HG03565 (cell line): ENCODE measurements around the gene HIRA.
"Not testable (repeated sequence)": the region's sequence is repeated elsewhere in the genome, so short reads cannot be mapped to it uniquely, and the experiment has no call there.

Experiments used
- ATAC-seq: cut with Tn5 transposase; IDR thresholded peaks from one replicate; pipeline ENCODE4 v1.9.1; 2021; ENCODE audit warnings: mild to moderate bottlenecking, moderate library complexity; ENCODE audit not compliant: unreplicated experiment

HIRA gene

DNA sequence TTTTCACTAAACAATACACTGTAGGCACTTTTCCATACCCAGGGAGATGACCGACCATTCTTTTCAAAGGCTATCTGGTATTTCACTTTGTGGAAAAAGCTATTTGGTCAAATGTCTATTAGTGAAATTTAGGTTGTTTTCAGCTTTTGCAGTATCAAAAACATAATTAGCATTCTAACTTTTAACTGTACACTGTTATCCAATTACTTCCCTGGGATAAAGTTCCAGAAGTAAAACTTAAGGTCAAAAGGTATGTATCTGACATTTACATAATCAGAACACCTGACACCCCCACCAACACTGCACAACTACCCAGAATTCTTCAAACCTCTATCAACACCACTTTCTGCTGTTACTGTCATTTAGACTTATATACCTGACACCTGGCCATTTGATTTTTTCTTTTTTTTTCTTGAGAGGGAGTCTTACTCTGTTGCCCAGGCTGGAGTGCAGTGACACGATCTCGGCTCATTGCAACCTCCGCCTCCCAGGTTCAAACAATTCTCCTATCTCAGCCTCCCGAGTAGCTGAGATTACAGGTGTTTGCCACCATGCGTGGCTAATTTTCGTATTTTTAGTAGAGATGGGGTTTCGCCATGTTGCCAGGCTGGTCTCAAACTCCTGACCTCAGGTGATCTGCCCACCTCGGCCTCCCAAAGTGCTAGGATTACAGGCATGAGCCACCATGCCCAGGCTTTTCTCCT is 13.9 kb upstream of the HIRA start:
- not testable (repeated sequence) for ATAC-seq

DNA sequence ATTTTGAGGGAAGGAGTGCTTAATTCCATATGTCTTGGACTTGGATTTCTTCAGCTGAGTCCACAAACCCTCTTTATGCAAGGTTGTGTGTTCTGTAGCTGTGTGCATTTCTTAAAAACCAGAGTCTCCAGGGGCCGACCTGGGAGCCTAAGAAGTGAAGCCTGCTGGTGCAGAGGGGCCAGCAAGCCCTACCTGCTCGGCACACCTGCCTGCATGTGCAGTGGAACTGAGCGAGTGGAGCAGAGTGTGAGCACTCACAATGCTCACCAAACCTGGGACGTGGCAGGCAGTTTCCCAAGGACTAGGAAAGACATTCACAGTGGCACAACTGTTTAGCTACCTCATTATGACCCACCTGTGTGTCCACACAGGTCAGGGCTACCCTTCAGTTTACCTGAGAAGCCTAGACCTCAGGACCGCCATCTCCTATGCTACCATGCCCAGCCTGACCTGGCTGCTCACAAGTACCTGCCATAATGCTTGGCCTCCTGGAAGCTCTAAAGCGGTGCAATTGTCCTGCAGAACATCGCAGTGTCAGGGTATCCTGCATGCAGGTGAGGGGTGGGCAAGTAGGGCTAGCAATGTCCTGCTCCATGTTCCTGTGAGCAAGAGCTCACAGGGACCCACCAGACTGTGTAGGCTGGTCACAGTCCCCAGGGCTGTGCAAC is 12.1 kb upstream of the HIRA start:
- no peak for ATAC-seq

DNA sequence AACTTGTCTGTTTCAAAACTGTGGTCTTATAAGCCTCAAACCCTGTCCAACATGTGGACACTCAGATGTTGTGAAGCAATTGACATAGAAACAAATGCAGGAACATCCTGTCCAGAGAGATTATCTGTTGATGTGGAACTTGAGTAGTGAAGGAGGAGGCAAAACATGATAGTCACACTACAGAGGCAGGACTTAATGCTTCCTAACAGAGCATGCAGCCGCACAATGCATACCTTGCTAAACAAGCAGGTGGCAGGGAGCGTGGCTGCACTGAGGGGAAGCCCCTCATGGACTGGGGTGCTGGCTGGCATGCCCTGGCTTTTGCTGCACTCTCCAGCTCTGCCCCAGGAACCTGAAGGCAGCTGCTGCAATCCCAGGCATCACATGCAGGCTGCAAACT is 10.6 kb upstream of the HIRA start:
- no peak for ATAC-seq

DNA sequence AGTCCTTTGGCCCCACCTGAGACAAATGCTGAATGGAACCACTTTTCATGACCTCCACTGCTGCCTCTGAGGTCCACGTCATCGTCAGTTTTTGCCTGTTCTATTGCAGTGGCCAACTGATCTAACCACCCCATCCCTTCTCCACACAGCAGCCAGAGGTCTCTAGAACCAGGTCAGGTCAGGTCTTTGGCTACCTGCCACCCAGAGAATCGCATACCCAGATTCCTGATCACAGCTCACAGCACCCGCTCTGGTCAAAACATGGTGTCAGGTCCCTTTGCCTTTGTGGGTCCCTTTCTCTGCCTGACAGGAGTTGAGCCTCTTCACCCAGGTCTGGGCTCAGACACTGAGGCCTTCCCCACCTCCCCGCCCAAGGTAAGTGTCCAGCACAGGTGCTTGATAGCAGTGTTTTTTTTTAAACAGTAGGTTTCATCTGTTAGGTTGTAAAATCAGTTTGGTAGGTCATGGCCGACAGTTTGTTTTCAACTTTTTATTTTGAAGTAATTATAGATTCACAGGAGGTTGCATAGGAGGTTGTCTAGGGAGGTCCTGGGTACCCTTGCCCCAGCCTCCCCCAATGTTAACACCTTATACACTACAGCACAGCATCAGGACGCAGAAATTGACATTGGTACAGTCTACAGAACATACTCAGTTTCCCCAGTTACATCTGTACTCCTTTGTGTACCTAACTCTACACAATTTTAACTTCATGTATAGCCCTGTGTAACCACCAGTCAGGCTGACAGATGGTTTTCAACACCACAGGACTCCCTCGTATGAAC is 9.1 kb upstream of the HIRA start:
- no peak for ATAC-seq

DNA sequence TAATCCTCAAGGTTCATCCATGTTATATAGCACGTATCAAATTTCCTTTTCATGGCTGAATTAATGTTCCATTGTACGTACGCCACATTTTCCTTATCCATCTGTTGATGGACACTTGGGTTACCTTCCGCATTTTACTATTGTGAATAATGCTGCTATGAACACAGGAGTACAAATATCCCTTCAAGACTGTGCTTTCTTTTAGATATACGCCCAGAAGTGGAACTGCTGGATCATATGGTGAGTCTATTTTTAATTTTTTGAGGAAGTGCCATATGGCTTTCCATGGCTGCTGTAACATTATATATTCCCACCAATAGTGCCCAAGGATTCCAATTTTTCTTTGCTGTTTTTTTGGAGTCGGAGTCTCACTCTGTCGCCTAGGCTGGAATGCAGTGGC is 6.8 kb upstream of the HIRA start:
- no peak for ATAC-seq

DNA sequence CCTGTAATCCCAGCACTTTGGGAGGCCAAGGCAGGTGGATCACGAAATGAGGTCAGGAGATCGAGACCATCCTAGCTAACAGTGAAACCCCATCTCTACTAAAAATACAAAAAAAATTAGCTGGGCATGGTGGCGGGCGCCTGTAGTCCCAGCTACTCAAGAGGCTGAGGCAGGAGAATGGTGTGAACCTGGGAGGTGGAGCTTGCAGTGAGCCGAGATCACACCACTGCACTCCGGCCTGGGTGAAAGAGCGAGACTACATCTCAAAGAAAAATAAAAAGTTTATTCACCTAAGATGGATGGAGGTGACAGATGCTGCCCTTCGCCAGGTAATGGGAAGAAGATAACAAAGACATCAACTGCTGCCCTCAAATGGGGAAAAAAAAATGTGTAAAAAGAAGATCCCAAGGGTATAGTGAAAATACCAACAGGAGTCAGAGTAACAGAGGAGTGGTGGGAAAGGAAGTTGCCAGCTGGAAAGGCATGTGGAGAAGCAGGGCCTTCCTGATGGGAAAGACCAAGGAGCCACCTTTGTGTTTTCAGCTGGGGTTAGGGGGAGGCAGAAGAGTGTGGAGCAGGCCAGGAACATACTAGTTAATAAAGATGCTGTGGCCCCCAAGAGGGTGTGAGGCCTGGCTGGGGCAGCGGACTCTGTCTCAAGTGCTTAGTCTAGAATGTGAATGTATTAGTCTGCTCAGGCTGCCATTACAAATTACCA is 5.1 kb upstream of the HIRA start:
- ATAC-seq = not testable (repeated sequence)

DNA sequence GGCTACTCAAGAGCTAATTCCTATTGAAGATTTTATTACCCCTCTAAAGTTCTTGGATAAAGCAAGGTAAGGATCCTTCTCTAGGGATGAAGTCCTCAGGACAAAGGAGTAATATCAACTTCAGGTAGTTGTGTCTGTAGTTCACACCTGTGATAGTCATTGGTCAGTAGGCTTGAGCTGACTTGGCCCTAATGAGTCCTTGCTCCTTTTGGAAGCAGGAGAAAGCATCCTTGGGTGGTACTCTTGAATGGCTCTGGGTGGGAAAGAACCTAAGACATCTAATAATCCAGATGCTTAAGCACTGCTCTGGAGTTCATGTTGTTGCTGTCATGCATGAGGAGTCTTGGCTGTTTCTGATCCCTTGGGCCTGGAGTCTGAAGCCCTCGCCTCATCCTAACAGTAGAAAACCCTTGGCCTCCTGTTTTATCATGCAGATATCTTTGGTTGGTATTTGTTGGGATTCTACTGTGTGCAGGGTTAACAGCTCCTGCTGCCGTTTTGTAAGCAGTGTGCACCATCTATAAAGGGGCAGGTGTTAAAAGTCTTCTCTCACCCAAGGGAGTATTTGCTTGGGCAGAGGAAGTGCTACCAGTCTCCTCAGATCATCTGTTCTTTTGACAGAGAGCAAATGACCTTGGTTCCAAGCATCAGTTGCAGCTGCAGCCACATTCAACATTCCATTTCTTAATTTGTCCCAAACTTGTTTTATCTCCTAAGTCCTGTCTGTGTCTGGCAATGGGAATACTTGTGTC is 3.5 kb upstream of the HIRA start:
- ATAC-seq = no peak

DNA sequence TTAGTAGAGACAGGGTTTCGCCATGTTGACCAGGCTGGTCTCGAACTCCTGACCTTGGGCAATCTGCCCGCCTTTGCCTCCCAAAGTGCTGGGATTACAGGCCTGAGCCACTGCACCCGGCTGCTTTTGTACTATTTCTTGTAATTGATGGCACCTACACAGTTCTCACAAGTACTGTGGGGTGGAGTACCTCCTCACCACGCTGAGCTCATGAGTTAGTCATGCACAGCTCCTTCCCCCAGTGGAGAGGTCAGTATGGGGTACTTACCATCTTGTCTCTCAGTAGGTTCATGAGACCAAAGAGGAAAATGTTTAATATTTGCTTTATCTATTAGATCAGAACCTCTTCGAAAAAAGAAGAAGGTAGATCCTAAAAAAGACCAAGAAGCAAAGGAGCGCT is 2.9 kb upstream of the HIRA start:
- ATAC-seq = no peak

DNA sequence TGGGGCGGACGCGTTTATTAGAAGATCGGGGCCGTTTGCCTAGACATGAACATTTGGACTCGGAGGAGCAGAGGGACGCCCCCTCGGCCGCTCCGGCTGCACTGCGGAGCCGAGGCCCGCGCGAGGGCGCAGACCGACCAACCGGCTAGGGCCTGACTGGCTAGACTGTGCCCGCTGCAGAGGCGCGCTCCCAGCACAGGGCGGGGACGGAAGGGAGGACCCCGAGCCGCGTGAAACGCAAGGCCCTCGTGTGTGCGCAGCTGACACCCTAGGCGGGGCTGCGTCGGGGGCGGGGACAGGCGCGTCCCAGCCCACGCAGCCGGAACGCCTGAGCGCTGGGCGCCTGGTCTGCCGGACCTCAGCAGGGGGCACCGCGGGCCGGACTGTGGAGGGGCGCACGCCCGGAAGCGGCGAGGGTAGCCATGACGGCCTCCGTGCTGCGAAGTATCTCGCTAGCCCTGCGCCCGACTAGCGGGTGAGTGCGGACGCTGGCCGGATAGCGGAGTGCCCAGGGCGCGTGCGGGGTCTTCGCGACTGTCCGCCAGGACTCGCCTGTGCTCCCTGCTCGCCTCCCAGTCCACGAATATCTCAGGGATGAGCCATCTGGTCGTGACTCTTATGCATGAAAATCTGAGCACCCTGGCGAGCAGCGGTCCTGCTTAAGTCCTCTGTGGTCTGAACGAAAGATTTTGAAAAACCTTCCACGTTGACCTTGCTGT is 759 bp upstream of the HIRA start, which contains the start of gene MRPL40:
Gene MRPL40, plus strand, starts transcription at position 413 of the 719 bp plus-strand sequence. Its CDS starts 10 bp downstream, at position 423.
- peak; percentile 59 for ATAC-seq

DNA sequence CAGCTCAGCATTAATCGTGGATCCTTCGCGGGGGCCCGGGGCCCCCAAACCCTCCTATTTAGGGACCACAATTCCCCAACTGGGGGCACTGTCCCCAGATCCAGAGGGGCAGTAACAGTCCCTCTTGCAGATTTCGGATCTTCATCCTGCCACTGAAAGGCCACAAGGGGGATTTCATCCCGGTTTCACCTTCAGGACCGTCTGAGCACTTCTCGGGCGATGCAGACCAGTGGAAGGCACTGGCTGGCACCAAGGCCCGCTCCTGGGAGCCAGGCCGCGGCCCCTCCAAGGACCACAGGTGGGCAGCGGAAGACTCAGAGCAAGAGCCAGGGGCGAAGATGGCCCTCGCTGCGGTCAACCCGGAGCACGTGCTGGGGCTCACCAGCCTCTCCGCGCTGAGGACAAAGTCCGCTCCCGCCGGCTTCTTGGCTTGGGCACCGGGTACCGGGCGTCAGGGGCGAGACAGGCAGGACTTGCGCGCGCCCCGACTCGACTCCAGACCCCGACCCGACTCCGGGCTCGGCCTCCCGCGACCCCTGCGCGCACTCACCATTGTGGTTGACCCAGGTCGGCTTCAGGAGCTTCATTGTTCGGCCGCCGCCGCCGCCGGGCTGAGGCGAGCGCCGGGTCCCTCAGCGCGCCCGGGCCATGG is 517 bp downstream of the HIRA start:
- no peak for ATAC-seq

DNA sequence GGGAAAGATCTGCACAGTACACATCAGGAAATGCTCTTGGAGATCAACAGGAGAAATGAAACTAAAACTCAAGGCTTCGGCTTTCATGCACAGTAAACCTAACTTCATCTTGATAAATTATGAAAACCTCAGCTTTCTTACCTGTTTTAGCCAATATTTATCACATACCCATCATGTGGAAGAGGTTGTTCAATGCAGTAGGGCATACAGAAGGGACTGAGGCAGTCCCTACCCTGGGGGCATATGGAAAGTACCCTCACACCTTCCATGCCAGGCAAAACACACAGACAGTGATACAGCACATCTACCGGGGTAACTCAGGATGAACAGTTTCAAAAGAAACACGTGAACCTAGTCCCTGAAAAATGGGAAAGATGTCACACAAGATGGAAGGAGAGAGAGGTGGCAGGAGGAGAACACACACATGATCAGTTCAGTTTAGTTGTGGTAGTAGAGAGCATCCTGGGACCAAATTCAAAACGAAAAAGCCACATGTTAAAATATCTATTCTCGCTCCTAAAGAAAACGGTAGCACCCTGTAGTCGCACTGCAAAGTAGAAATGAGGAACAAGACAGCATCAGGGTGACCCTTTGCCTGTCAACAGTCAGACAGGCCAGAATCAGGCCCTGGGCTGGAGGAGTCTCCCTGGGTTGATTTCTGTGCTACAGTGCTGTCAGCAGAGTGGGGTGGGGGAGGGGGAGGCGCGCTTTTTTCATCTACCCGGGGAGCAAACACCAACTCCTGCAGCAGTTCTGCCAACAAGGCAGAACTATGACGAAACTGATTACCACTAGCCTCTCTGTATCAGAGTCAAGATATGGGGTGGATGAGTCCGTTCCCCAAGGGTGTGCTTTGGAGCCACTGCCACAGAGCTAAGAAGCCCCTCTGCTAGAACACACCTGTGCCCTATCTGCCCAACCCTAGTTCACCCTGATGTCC is 1.3 kb downstream of the HIRA start:
- ATAC-seq = no peak

DNA sequence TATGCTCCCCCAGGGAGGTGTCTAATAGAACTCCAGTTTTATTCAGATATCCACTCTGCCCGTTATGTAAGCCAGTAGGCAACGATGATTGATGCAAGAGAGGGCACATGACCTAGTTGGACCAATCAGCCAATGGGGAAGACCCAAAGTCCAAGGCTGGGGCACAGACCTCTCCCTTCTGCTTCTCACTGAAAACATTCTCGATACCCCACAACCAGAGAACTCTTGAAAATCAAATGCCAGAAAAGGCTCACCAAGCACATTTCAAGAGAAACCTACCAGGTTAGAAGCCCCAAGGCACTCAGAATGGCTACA is 7.4 kb downstream of the HIRA start:
- no peak for ATAC-seq

DNA sequence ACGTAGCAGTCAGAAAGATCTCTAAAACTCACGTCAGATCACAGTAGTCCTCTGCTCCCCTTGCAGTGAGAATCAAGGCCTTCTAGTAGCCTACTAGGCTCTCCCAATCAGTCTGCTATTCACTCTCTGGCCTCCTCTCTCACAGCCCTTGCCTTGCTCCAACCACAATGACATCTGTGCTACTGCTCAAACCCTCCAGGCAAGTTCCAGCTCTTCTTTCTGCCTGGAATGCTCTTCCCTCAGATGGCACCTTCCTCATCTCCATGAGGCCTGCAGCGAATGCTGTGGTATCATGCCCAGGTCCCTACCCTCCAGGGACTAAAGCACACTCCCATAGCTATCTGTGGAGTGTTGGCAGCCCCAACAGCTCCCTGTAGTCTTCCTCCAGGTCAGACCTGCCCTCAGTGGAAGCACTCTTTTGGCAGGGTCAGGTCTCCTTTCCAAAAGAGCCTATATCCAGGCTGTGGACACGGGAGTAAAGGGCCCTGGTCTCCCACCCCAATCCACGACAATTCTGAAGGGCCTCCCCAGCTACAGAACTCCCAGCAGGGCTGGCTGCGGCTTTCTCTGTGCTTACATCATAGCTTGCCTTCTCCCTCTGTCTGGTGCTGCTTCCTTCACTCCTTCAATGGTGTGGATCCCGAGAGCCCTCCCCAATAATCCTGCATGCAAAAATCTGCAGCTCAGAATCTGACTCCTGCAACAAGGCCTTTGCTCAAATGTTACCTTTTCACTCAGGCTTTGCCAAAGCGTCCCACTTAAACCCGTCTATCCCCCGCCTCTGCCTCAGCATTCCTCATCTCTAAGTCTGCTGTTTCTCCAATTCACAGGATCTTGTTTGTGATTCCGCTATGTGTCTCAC is 8.9 kb downstream of the HIRA start:
- ATAC-seq = no peak

DNA sequence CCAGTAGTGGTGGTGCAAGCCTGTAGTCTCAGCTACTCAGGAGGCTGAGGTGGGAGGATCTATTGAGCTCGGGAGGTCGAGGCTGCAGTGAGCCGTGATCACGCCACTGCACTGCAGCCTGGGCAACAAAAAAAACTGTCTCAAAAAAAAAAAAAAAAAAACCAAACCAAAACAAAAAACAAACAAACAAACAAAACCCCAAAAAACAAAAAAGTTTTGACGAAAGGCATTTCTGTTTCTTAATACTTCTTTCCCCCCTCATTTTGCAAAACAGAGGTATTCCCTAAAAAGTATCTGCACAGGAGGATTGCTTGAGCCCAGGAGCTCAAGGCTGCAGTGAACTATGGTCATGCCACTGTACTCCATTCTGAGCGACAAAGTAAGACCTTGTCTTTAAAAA is 11.2 kb downstream of the HIRA start:
- no peak for ATAC-seq

DNA sequence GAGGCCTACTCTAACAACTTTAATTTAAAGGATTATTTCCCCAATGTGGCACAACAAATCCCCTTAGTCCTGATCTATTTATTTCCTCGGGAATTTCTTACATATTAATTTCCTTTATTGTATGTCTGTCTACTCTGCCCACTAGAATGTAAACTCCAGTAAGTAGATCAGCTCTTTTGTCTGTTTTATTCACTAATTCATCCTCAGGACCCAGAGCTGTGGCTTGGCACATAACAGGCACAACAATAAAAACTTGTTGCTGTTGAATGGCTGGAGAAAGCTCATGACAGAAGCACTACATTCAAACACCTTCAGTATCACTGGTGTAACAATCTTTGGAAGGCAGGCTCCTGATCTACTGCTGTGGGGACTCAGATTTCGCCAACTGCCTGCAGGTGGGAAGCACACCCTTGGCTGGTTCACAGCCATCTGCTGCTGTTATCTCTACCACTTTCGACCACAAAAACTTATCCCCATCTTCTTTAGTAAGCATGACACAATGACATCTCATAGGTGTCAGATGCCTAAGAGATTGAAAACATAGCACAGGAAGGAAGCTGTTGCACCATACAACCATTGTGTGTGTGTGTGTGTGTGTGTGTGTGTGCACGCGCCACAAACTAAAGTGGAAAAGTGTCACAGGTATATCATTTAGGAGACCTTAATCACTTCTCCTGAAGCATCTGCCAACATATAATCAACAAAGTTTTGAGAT is 11.9 kb downstream of the HIRA start:
- ATAC-seq = peak; percentile 70

DNA sequence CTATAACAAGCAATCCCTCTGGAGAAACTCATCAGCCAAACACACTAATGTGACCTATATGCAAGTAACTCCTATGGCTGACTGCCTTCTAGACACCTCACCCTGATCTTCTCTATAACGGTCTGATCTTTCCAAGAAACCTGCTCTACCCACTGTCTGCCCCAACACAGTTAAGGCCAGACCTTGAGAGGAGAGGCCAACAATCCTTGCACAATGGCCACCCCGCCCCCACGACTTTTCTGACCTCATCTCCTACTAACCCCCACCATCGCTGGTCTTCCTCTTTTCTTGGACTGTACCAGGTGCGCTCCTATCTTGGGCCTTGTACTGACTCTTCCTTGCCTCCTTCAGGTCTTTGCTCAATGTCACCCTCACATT is 12.5 kb downstream of the HIRA start:
- ATAC-seq = no peak

DNA sequence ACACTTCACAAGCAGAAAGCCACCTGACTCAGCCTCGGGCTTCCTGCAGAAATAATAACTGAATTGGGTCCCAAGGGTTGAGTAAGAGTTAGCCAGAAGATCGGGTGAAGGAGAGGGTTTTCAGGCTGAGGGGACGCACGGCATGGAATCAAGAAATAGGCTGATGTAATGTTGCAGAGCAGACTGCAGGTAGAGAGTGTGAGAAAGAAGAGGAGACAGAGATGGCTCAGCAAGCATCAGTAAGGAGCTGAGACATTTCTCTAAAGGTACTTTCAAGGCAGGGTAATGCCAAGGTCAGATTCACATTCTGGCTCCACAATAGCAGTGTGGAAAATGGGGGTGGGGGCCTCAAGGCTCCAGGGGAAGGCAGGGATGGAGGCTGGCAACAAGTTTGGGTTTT is 18.6 kb downstream of the HIRA start:
- ATAC-seq = no peak
